Esophagus squamous epithelium (tissue), 5 donors: ENCODE measurements around the gene WEE2. TPM values are rescaled to one million over a fixed set of nuclear protein-coding genes. Genes with fewer than 3 reads are reported as not detected.

Source experiments
- DNase-seq: peaks from one replicate; lab custom pipeline; 2025; lab: John Stamatoyannopoulos, UW
- H3K27ac ChIP-seq, 4 donors: fragments of 200-600 bp; sonication (generic); one replicate each; pipeline ENCODE4 v1.5.1; 2016 to 2019; ENCODE audit warnings: mild to moderate bottlenecking in 1 of 4
- H3K27me3 ChIP-seq, 4 donors: fragments of 200-600 bp; sonication (generic); 1 replicate in 3 of 4; 2 replicates in 1 of 4; pipeline versions ENCODE4 v1.5.1 to v1.6.0; 2017 to 2021; ENCODE audit warnings: antibody characterized with exemption in 1 of 4
- H3K36me3 ChIP-seq, 3 donors: fragments of 200-600 bp; sonication (generic); one replicate each; pipeline ENCODE4 v1.5.1; 2016 to 2019
- H3K4me1 ChIP-seq, 3 donors: fragments of 200-600 bp; sonication (generic); one replicate each; pipeline ENCODE4 v1.5.1; 2017 to 2019
- H3K4me3 ChIP-seq, 4 donors: fragments of 200-600 bp; sonication (generic); 1 replicate in 3 of 4; 2 replicates in 1 of 4; pipeline ENCODE4 v1.5.1; 2016 to 2019; ENCODE audit warnings: mild to moderate bottlenecking in 2 of 4, moderate library complexity in 1 of 4
- H3K9me3 ChIP-seq, 3 donors: fragments of 200-600 bp; sonication (generic); one replicate each; pipeline ENCODE4 v1.5.1; 2016 to 2019
- POLR2A ChIP-seq, 4 donors: fragments of 450-650 bp; IDR thresholded peaks; one replicate each; pipeline ENCODE4 v1.6.1; 2017; ENCODE audit warnings: antibody characterized with exemption in 4 of 4, mild to moderate bottlenecking in 4 of 4, moderate library complexity in 3 of 4
- WGBS, 2 donors: methylation state at CpG; one replicate each; pipeline ENCODE4 v1.1.5; 2018; 5-methylcytosine and 5-hydroxymethylcytosine counted together
- intact Hi-C: fragments of 100-400 bp; cut with DNase I; formaldehyde crosslinking; loops from one replicate; pipeline ENCODE4 v1.15.0; 2022
- total RNA-seq, 4 donors: library from RNA; depleted of rRNA; stranded (reverse); fragments of >200 nt; gene quantifications; one replicate each; pipeline ENCODE4 v1.1.0, GENCODE V29; 2016
- TF ChIP-seq, protein P1 (sequence below), 6 experiments: fragments of 450-650 bp in 4 of 6; fragments of 200-600 bp in 2 of 6; sonication (generic) in 2 of 6; IDR thresholded peaks; one replicate each; pipeline ENCODE4 v1.5.1; 2016 to 2019; ENCODE audit warnings: antibody characterized with exemption in 6 of 6, mild to moderate bottlenecking in 4 of 6, moderate library complexity in 4 of 6
- donor health status: DM: yes; HTN: yes; CAD: no.

The WEE2 gene
- total RNA-seq, 4 donors from 2014 or later = not detected

DNA sequence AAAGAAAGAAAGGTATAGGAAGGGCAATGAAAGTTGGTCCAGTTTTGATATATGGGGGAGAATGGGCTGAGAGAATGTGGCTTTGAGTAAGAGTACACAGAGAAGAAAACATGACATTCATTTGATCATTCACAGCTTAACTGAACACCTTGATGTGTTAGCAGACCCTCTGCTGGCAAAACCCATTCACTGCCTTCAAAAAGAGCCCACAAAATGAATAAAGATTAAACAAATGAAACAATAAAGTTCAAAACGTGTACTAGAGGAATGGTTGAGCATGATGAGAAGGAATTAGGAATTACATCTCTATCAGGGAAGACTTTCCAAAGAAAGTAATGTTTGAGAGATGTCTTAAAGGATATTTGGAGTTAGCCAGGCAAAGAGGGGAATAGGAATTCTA lies 2.1 kb downstream of the WEE2 start:
- Histone ChIP-seq H3K4me3 (no peak overlapping the region), H3K4me1 (peaks cover 0 to 19% (median 6%) of the 10 kb centered on the region in 3 donors), H3K36me3 (no peaks in the 10 kb centered on the region), H3K27me3 (no peaks in the 10 kb centered on the region), H3K27ac (no peak overlapping the region), H3K9me3 (no peaks in the 10 kb centered on the region)
- no peak for DNase-seq
- no peak for TF ChIP-seq POLR2A (IDR thresholded peaks at IDR 0.05)
- TF ChIP-seq, protein P1, sequence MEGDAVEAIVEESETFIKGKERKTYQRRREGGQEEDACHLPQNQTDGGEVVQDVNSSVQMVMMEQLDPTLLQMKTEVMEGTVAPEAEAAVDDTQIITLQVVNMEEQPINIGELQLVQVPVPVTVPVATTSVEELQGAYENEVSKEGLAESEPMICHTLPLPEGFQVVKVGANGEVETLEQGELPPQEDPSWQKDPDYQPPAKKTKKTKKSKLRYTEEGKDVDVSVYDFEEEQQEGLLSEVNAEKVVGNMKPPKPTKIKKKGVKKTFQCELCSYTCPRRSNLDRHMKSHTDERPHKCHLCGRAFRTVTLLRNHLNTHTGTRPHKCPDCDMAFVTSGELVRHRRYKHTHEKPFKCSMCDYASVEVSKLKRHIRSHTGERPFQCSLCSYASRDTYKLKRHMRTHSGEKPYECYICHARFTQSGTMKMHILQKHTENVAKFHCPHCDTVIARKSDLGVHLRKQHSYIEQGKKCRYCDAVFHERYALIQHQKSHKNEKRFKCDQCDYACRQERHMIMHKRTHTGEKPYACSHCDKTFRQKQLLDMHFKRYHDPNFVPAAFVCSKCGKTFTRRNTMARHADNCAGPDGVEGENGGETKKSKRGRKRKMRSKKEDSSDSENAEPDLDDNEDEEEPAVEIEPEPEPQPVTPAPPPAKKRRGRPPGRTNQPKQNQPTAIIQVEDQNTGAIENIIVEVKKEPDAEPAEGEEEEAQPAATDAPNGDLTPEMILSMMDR (IDR thresholded peaks at IDR 0.05) = no peak
- intact Hi-C loops = no loop called here
- WGBS, 2 donors = 35 to 46% methylated on average over 1 of the region's 1 CpG

DNA sequence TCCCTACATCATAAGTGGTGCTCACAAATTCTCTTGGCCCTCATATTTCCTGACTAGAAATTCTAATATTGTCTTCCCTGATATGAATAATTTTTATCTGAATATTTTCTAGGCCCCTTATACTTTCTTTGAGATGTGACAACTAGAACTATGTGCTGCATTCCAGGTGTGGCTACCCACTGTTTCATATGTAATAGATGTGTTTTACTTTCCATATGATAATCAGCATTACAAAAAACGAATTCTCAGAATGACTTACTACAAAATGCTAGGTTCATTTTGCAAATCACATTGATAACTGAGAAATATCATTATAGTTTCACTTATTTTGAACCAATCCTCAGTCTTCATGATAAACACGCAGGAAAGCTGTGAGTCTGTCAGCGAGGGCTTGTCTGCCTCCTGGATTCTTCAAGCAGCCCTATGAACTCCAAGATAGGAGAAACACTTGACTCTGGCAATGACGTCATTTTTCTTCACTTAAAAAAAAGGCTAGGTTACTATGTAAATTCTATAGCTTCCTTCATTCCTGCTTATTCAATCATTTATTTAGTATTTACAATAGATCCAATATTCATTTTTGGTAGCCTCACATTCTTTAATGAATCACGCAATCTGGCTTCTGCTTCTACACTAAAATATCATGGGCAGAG lies 4.6 kb downstream of the WEE2 start:
- H3K27ac ChIP-seq = no peak overlapping the region
- intact Hi-C loops = no loop called here
- no peak overlapping the region for H3K4me3 ChIP-seq
- no peaks in the 10 kb centered on the region for H3K4me1 ChIP-seq
- no peak for DNase-seq
- no peaks in the 10 kb centered on the region for H3K27me3 ChIP-seq
- WGBS, 2 donors = 86% methylated on average over 5 of the region's 5 CpGs
- TF ChIP-seq POLR2A (IDR thresholded peaks at IDR 0.05) = no peak
- TF ChIP-seq, protein P1 (IDR thresholded peaks at IDR 0.05) = no peak
- no peaks in the 10 kb centered on the region for H3K9me3 ChIP-seq
- H3K36me3 ChIP-seq = no peaks in the 10 kb centered on the region

DNA sequence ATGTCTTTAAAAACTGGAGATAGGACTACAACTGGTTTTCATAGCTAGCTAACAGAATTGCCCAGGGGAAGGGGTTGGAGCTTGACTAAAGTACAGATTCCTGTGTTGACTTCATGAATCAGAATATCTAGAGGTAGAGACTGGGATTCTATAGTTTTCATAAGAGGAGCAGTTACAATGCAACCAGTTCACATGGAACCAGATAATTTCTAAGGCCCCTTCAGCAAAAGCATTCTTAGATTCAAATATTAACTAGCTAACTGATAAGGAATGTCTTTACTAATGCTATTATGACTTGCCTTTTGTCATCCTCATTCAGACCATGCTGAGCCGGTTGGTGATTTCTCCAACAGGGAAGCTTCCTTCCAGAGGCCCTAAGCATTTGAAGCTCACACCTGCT lies 5.7 kb downstream of the WEE2 start:
- intact Hi-C loops = no loop called here

DNA sequence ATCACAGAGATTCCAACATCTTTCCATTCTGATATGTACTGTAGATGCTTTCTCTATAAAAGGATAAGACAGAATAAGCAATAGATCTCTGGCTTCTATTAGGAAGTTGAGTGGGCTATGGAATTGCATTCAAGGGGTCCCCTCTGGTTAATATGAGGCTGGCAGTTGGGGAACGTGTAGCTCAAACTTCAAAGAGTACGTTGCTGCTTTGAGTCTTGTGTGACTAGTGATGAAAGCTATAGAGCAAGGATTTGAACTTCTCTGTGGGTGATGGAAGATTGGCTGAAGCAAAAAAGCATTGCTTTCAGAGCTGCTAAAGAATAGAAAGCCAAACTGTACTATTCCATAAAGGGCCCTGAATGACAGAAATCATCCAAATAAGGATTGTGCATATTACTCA lies 6.4 kb downstream of the WEE2 start:
- Histone ChIP-seq H3K9me3 (no peaks in the 10 kb centered on the region), H3K27me3 (no peaks in the 10 kb centered on the region), H3K4me3 (no peak overlapping the region), H3K36me3 (no peaks in the 10 kb centered on the region), H3K27ac (no peak overlapping the region), H3K4me1 (no peaks in the 10 kb centered on the region)
- DNase-seq = no peak
- intact Hi-C loops = no loop called here
- WGBS, 2 donors = 79 to 87% methylated on average over 2 of the region's 2 CpGs
- TF ChIP-seq, protein P1 (IDR thresholded peaks at IDR 0.05) = no peak
- no peak for TF ChIP-seq POLR2A (IDR thresholded peaks at IDR 0.05)

More for the DNA sequence above, 5.7 kb downstream of the WEE2 start:
- no peaks in the 10 kb centered on the region for H3K36me3 ChIP-seq
- no peak overlapping the region for H3K27ac ChIP-seq
- no peaks in the 10 kb centered on the region for H3K27me3 ChIP-seq
- H3K4me3 ChIP-seq = no peak overlapping the region
- DNase-seq = no peak
- no peaks in the 10 kb centered on the region for H3K4me1 ChIP-seq
- TF ChIP-seq, protein P1 (IDR thresholded peaks at IDR 0.05) = no peak
- TF ChIP-seq POLR2A (IDR thresholded peaks at IDR 0.05) = no peak
- 82 to 87% methylated on average over 1 of the region's 1 CpG for WGBS, 2 donors
- no peaks in the 10 kb centered on the region for H3K9me3 ChIP-seq

DNA sequence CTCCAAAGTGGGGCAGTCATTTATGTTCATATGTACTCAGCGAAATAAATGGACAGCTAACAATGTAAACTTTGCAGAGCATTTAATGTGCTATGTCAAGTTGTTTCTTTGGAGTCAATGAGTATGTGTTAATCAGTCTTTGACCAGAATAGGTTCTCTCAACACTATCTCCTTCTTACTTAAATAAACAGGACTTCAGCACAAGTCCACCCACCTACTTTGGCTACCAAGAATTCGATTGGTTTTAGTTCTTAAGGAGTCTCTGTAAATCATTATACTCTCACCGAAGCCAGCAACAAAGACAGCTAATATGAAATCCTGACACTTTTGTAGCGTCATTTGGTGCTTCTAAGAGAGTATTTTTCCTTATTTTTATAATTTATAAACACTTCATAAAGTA lies 6.9 kb downstream of the WEE2 start:
- H3K27me3 ChIP-seq = no peaks in the 10 kb centered on the region
- TF ChIP-seq, protein P1 (IDR thresholded peaks at IDR 0.05) = no peak
- TF ChIP-seq POLR2A (IDR thresholded peaks at IDR 0.05) = no peak
- H3K27ac ChIP-seq = no peak overlapping the region
- no peaks in the 10 kb centered on the region for H3K9me3 ChIP-seq
- WGBS, 2 donors = 66% methylated on average over 4 of the region's 4 CpGs
- H3K4me1 ChIP-seq = no peaks in the 10 kb centered on the region
- no peak overlapping the region for H3K4me3 ChIP-seq
- intact Hi-C loops = no loop called here
- DNase-seq = no peak
- H3K36me3 ChIP-seq = no peaks in the 10 kb centered on the region
